Occipital lobe (tissue), 2 donors: ENCODE results near the gene NDUFS6. TPM values are rescaled to one million over a fixed set of nuclear protein-coding genes. Genes with fewer than 3 reads are reported as not detected.
"Not testable (repeated sequence)": the region's sequence is repeated elsewhere in the genome, so short reads cannot be mapped to it uniquely, and the experiment has no call there.

Experiments
- DNase-seq: peaks from one replicate; lab custom pipeline; 2025; lab: John Stamatoyannopoulos, UW
- total RNA-seq: library from RNA; depleted of rRNA; stranded (reverse); fragments of >200 nt; gene quantifications from one replicate; pipeline ENCODE4 v1.2.3, GENCODE V29; 2014

The NDUFS6 gene
- total RNA-seq, 1 donor from 2014 or later, result 12.9 TPM

DNA sequence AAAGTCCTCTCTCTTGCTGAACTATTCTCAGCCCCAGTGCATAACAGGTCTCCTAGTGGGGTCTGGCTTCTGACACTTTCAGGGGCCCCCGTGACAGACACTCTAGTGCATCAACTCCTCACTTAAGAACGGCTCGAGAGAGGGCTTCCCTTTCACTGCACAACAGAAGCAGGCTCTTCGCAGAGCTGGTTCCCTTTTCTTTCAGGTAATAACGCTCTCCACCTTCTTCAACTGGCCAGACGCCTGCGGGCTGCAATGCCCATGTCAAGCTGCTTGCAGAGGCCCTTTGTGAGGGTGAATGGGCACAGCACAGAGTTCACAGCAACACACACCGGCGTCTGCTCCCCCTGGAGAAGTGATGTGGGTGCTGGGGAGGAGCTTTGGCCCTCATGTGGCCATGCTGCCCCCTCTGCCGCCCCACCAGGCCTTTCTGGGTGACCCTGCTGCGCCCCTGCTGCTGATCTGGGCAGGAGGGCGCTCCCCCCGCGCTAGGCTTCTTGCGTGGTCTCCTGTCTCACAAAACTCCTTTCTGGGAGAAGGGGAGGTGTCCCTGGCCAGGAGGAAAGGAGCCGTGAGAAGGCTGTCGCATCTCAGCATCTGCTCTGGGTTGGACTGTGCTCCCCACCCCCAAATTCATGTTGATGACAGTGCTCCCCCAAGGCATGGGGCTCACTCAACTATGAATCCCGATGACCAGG lies 4.0 kb upstream of the NDUFS6 start:
- DNase-seq, result no peak

DNA sequence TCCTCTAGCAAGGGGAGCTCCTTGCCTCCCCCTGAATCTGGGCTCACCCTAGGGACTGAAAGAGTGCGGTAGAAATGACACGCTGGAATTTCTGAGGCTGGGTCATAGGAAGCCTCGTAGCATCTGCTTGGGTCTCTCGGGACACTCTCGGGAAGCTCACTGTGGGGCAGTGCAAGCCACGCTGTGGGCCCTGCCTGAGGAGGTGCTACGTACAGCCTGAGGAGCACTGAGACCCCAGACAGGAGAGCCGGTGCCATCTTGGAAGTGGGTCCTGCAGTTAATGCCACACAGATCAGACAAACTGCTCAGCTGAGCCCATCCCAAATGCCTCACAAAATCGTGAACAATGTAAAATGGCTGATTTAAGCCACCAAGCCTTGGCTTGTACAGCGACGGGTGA lies 3.4 kb upstream of the NDUFS6 start:
- DNase-seq, result no peak

DNA sequence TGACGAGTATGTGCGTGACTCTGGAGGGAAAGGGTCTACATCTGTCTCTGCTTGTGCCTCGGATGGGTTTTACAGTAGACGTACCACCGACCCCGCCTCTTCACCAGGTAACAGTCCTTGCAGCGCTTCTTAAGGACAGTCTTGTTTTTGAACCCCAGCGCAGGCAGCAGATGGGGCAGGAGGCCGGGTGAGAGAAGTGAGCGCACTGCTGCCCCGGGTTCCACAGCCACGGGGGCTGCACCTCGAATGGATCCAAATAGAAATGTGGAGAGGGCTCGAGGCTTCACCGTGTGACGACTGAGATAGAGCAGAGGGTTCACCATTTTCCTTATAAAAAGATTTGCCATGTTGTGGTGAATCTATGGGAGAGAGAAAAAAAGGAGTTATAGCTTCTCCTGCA lies 2.6 kb upstream of the NDUFS6 start:
- not testable (repeated sequence) for DNase-seq

DNA sequence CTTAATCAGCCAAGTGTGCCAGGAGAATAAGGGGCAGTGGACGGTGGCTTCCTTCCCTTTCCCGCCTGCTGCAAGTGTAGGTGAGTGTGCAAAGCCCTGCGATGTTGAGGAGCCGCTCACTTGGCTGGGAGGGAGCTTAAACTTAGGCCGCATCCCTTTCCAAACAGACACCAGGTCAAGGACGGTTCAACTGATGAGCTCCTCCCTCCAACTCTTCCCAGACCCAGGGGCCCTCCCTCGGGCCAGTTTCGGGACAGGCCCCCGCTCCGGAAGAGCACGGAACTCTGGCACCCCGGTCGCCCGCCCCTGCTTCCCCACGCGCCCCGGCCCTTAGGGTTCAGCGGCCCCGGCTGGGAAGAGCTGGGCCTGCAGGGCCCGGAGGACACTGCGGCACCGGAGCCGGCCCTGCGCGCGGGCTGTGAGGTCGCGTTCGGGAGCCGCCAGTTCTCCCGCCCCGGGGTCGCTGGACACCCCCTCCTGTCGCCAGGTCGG lies 2.1 kb upstream of the NDUFS6 start:
- no peak for DNase-seq

DNA sequence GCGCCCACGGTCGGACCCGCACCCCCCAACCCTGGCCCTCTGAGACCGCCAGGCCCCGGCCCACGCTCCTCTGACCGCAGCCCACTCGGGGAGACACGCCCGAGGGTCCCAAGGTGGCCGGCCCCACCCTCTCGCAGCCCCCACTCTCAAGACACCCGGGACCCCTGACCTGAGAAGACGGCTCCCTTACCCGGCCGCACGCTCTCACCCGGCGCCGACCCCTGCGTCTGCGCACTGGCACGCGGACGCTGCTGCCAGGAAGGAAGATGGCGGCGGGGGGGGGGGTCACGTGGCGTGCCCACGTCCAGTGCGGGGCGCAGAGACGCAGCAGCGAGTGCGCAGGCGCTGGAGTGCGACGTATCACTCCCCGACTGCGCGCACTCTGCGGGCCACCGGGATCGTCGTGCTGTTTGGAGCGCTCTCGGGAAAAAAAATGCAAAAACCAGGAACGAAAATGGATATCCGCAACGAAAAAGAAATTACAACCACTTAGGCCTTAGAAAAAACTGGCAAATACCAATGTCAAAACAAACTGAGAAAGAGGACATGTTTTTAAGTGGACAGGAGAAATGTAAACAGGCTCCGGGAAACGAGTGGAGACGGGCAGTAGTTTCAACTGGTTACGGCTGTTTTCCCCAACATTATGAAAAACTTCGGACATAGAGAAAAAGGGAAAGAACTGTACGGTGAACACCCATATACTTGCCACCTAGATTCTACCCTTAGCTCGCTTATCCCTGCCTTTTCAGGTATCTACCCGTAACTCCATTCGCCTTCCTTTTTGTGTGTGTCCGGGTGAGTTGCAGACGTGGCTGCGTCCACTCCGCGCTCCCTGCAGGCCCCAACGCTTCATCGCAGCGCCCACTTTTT lies 1.4 kb upstream of the NDUFS6 start, which contains the start of gene MRPL36:
Gene MRPL36, minus strand, starts transcription at position 236 of the 870 bp plus-strand sequence. CDS start 902 bp downstream, outside the sequence.
- peak; percentile 89 for DNase-seq

DNA sequence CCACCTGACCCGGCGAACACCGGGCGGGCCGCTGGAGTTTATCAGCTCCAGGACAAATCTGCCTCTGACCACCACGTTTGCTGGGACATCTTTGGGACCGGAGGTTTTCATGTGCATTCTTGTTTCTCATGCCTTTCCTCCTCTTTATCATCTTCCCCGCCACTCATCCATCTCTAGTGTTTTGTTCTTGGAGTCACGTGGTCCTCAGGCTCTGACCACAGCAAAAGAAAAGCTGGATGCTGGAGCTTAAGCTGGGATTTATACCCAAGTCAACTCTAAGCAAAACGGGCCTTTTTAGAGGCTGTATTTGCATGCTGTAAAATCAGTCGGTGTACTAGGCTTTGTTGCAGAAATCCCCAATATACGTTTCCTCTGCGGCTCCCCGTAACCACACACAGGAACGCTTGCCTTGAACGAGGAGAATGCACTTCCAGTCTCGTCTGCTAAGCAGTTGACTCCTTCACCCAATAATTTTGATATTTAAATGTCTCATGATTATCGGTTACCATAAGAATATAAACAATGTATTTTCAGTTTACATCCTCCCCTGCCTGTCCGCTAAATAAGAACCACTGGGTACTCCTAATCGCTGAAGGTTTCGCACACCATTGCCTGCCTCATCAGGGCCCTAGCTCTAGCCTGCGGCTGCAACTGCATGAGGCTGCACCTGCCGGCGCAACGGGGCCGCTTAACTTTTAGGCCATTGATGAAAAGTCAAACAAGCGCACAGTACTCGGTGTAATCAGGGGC lies 560 bp upstream of the NDUFS6 start:
- no peak for DNase-seq

DNA sequence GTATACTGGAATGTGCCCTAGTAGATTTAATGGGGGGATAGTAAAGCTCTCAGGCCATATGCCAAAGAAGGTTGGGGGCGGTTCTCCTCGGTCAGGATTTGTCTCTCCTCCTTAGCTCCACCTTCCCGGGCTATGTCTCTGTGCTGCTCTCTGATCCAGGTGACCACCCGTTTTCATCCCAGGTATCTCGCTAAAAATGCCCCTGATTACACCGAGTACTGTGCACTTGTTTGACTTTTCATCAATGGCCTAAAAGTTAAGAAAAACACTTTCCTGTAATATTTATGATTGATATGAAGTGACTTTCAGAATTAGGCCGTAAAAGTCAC lies 724 bp downstream of the NDUFS6 start:
- no peak for DNase-seq

DNA sequence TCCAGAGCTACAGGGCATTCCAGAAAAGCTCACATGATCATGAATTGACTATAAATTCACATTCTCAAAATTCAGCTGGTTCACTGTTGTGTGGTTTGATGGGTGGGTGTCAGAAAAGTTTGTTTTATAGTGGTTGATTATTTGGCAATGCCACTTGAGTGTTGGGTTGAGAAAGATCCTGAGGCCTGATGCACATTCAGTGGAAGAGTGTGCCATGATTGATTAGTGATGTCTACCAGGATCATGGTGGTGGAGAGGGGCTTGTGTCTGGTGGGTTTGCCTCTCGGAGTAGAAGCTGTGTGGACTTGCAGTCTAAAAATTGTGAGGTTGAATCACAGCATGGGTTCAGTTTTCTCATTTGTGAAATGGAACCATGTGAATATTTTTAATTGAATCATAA lies 2.0 kb downstream of the NDUFS6 start:
- DNase-seq, result no peak

DNA sequence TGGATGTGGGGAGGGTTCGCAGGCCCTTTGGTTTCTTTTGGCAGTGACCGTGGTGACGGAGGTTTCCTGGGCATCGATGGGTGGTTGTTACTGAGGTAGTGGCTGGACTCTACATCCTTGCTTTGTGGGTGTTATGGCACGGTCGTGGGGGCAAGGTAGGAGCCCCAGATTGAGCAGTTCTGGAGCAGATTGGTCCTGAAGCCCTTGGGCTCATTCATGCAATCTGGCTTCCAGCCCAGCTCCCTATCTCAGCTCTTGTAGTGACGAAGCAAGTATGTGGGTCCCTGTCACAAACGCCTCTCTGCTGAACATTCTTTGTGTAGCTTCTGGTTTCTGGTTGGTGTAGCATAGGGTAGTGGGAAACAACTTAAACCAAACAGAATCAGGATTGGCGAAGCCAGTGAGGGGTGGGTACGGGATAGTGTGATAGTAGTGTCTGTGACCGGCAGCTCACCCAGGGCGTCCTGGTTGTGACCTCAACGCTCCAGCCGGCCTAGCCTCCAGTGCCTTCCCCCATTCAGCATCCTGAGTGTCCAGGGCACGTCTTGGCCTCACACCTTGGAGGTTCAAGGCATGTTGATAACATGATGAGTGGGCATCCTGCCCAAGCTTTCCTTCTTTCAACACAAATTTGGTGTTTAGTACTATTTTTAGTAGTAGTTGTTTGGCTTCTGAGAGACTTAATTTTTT lies 2.9 kb downstream of the NDUFS6 start:
- no peak for DNase-seq

DNA sequence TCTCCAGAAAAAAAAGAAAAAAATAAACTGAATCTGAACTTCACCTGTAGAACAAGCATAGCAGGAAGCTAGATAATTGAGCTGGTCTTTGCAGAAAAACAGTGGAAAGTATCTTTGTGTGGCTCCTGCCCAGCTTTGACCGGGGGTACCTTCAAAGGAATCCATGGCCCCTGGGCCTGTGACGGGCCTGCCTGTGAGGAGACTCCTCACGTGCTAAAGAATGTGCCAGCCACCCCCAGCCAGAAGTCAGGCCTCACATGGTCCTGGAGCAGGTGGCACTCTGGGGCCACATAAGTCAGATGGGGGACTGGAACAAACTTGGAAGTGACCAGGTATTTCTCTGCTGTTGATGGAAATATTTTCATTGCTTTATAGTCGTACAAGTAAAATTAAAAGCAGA lies 4.1 kb downstream of the NDUFS6 start:
- no peak for DNase-seq

DNA sequence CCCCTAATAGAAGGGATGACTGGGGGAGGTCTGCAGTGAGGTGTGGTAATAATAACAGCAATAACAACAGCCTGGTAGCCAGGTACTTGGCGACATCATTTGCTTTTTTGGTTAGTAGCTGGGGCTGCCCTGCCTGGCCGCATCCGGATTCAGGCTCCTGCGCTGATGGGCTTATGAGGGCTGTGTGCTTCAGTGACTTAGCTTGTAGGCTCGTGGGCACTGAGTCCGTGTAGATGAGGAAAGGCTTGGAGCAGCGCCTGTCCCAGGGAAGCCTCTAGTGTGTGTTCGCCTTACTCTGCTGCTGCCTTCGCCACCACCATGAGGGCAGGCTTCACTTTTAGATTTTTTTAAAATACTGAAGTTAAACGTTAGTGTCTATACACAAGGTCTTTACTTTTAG lies 4.5 kb downstream of the NDUFS6 start:
- DNase-seq, result no peak

DNA sequence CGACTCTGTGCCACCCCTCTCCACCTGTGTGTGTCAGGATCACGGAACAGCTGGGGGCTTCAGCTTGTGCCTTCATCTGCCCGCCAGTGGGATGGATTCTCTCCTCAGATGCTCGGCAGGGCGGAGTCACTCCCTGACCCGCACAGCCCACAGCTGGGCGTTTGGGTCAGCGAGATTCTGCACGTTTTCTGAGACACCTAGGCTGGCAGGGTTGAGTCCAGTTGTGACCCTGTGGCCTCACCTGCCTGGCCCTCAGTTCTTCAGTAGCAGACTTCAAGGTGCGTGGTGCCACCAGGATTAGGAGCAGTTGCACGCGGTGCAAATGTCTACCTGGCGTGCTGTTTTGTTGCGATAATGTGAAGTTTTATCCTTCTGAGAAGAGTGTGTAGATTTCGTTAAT lies 5.0 kb downstream of the NDUFS6 start:
- DNase-seq, result no peak

DNA sequence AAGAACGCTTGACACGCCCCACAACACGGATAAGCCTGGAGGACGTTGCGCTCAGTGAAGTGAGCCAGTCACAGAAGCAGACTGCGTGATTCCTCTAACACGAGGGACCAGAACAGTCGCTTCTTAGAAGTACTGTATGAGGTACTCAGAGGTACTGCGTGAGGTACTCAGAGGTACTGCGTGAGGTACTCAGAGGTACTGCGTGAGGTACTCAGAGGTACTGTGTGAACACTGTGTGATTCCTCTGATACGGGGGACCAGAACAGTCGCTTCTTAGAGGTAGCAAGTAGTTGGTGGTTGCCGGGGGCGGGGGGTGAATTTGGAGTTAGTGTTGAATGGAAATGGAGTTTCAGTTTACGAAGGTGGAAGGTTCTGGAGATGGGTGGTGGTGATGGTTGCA lies 5.8 kb downstream of the NDUFS6 start:
- DNase-seq, result no peak

DNA sequence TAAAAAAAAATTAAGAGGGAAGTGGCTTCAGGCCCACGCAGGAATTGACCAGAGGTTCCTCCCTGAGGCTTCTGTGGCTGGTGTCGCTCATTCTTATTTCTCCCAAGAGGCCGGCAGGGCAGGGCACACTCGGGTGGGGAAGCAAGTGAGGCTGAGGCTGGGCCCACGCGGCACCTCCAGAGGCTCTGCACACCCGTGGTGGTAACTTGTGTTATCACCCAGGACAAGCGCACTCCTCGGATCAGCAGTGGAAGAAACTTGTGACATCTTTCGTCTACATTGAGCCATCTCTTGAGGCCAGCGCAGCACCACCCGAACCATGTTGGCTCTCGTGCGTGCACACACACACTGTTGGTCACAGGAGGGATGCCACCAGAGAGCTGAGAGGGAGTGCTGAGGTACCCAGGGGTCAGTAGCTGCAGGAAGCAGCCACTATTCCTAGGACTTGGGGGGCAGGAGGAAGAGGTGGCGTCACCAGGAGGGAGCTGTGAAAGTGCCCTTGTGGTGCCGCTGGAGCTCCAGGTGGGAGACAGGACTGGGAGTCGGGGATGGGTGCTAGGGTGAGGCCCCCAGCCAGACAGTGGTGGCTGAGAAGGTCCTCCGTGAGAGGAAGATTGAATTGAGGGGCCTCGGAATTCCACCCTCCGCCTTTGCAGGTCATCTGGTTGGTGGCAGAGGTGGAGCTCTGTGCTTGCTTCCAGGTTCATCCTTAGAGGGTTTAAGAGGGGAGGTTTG lies 6.4 kb downstream of the NDUFS6 start:
- no peak for DNase-seq

DNA sequence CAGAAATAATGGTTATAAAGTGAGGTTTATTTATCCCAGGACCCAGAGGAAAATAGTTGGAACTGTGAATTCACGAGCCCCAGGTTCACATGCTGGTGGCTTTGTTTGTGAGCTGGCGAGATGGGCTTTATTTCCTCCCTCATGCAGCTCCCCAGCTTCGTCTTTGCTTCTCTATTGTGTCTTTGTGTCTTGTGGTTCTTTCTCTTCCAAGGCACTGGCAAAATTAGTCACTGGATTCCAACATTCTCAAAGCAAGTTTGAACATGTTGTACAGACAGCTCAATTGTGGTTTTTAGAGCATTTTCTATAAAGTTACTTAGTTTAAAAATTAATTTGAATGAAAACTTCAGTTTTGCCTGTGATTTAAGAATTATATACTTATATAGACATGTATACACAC lies 7.2 kb downstream of the NDUFS6 start:
- no peak for DNase-seq

DNA sequence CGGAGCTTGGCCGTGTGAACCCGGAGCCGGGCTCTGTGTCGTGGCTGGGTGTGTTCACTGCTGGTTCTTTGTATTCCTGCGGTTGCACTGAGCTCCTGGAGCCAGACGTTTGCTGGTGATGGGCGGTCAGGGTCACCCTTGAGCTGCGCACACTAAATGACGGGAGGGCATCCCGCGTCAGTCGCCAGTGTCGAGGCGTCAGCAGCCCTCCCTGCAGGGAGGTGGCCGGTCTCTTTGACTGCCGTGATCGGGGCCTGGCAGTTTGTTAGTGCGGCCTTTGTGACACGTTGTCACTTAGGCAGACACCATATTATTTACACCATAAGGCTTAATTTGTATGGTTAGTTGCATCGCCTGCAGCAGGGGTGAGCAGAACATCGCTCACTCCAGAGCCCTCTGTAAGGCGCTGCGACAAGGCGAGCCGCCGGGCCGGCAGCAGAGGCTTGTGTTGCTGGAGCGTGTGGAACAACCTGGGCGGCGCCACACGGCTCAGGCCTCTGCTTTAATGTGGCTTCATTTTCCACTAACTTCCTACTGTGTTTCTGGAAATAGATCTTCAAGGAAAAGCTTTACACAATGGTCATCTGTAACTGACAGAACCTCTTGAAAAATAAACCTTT lies 8.3 kb downstream of the NDUFS6 start:
- DNase-seq, result no peak

DNA sequence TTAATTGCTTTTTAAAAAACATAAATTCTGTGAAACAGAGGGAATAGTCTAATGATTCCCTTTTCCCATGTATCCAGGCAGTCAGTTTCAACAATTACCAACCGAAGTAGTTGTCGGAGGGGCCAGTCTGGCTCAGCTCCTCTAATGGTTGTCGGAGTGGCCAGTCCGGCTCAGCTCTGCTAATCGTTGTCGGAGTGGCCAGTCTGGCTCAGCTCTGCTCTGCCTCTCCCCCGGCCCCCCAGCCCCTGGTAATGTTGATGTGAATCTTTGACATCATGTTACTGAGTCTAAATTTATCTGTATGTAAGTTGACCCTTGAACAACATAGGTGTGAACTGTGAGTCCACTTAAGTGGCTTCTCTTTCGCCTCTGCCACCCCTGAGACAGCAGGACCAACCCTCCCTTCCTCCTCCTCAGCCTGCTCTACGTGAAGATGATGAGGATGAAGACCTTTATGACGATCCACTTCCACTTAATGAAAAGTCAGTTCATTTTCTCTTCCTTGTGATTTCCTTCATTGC lies 9.4 kb downstream of the NDUFS6 start:
- DNase-seq, result no peak

DNA sequence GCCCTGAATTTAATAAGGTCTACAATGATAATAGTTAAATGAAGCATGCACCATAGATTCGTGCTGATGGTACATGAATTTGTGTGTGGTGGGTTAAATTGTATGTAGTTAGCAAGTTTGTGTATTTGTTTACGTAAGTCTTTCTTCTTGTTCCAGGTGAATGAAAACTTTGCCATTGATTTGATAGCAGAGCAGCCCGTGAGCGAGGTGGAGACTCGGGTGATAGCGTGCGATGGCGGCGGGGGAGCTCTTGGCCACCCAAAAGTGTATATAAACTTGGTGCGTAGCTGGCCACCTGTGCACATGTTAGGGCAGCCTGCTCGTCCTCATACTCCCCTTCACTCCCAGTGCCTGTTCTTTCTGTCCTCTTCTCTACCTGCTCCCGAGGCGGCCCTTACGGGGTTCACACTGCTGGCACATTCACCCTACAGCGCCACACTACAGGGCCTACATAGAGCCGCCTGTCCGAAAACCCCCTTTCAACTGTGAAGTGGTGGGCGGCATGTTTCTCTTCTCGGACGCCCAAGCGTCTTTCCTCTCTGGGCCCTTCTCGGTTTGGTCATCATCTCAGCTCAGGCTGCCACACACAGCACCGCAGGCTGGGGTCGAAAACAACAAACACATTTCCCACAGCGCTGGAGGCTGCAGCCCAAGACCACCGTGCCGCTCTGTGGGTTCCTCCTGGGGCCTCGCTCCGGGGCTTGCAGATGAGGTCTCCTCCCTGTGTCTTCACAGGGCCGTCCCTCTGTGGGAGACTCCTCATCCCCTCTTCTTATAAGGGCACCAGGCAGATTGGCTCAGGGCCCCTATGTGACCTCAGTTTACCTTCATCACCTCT lies 13.2 kb downstream of the NDUFS6 start:
- DNase-seq, result no peak
